WTC11 (cell line): Measurements from ENCODE around the gene ZGPAT. TPM values are rescaled to one million over a fixed set of nuclear protein-coding genes. Genes with fewer than 3 reads are reported as not detected.

Experiments used
- ATAC-seq: fragments of 200-7000 bp; cut with Tn5 transposase; 2 replicates; pipeline ENCODE4 v1.10.0; 2021; ENCODE audit warnings: mild to moderate bottlenecking, moderate library complexity
- CTCF ChIA-PET: fragments of 300-600 bp; sonication (Branson Sonifier 250); formaldehyde crosslinking; loops from one replicate; lab custom pipeline; 2021; ENCODE audit warnings: antibody characterized with exemption; lab: Charles Lee
- POLR2A ChIA-PET: fragments of 350-600 bp; sonication (Branson Sonifier 250); formaldehyde crosslinking; loops from one replicate; lab custom pipeline; 2021; ENCODE audit warnings: antibody characterized with exemption; lab: Charles Lee
- DNase-seq: peaks from one replicate; pipeline ENCODE4 v3.0.0; 2021; ENCODE audit warnings: low spot score
- H3K27ac Mint-ChIP-seq: 2 replicates; pipeline ENCODE4 v1.8.0; 2021; ENCODE audit warnings: mixed read lengths
- H3K27me3 Mint-ChIP-seq: 2 replicates; pipeline ENCODE4 v1.8.0; 2021; ENCODE audit warnings: low read depth, mild to moderate bottlenecking, moderate library complexity, mixed read lengths
- H3K36me3 Mint-ChIP-seq: 2 replicates; pipeline ENCODE4 v1.8.0; 2021; ENCODE audit warnings: mixed read lengths
- H3K4me1 Mint-ChIP-seq: 2 replicates; pipeline ENCODE4 v1.8.0; 2022; ENCODE audit warnings: mixed read lengths
- H3K4me3 Mint-ChIP-seq: 2 replicates; pipeline ENCODE4 v1.8.0; 2021; ENCODE audit warnings: mild to moderate bottlenecking, moderate library complexity, mixed read lengths
- H3K9me3 Mint-ChIP-seq: 2 replicates; pipeline ENCODE4 v1.8.0; 2021; ENCODE audit warnings: mixed read lengths
- ATF3 ChIP-seq: sonication (generic); formaldehyde crosslinking; conservative IDR thresholded peaks from 2 replicates; pipeline ENCODE4 v1.8.1; 2022; ENCODE audit warnings: mild to moderate bottlenecking, missing genetic modification reagents
- CBFB ChIP-seq: sonication (generic); formaldehyde crosslinking; IDR thresholded peaks from 2 replicates; pipeline ENCODE4 v1.8.1; 2022; ENCODE audit warnings: mild to moderate bottlenecking, low read depth, missing genetic modification reagents
- E2F1 ChIP-seq: sonication (generic); formaldehyde crosslinking; IDR thresholded peaks from 2 replicates; pipeline ENCODE4 v1.8.0; 2022; ENCODE audit warnings: mild to moderate bottlenecking, missing genetic modification reagents
- EMX1 ChIP-seq: fragments of 250-450 bp; sonication (Bioruptor Pico); IDR thresholded peaks from 2 replicates; pipeline ENCODE4 v1.8.0; 2021; ENCODE audit warnings: mild to moderate bottlenecking
- ERG ChIP-seq: fragments of 250-450 bp; sonication (Bioruptor Pico); IDR thresholded peaks from 2 replicates; pipeline ENCODE4 v1.8.0; 2021; ENCODE audit warnings: mild to moderate bottlenecking
- FOXP4 ChIP-seq: sonication (generic); formaldehyde crosslinking; IDR thresholded peaks from 2 replicates; pipeline ENCODE4 v1.8.0; 2022; ENCODE audit warnings: mild to moderate bottlenecking, missing genetic modification reagents
- GRHL2 ChIP-seq: fragments of 250-450 bp; sonication (Bioruptor Pico); IDR thresholded peaks from 2 replicates; pipeline ENCODE4 v1.8.0; 2022; ENCODE audit warnings: mild to moderate bottlenecking, moderate library complexity; ENCODE audit not compliant: insufficient replicate concordance, severe bottlenecking
- GTF2I ChIP-seq: fragments of 250-450 bp; sonication (Bioruptor Pico); conservative IDR thresholded peaks from 2 replicates; pipeline ENCODE4 v1.4.0; 2021; ENCODE audit warnings: mild to moderate bottlenecking
- NFATC4 ChIP-seq: fragments of 250-450 bp; sonication (Bioruptor Pico); IDR thresholded peaks from 2 replicates; pipeline ENCODE4 v1.9.0; 2021; ENCODE audit warnings: mild to moderate bottlenecking
- OVOL2 ChIP-seq: fragments of 250-450 bp; sonication (Bioruptor Pico); IDR thresholded peaks from 2 replicates; pipeline ENCODE4 v1.9.0; 2021; ENCODE audit warnings: mild to moderate bottlenecking, borderline replicate concordance
- SMAD3 ChIP-seq: sonication (generic); formaldehyde crosslinking; IDR thresholded peaks from 2 replicates; pipeline ENCODE4 v1.8.0; 2022; ENCODE audit warnings: missing genetic modification reagents, mild to moderate bottlenecking, borderline replicate concordance
- TEAD4 ChIP-seq: sonication (generic); formaldehyde crosslinking; IDR thresholded peaks from 2 replicates; pipeline ENCODE4 v1.8.0; 2022; ENCODE audit warnings: mild to moderate bottlenecking, missing genetic modification reagents
- ZNF232 ChIP-seq: sonication (generic); formaldehyde crosslinking; IDR thresholded peaks from 2 replicates; pipeline ENCODE4 v1.8.0; 2022; ENCODE audit warnings: mild to moderate bottlenecking, missing genetic modification reagents
- ZNF317 ChIP-seq: sonication (generic); formaldehyde crosslinking; IDR thresholded peaks from 2 replicates; pipeline ENCODE4 v1.8.1; 2023; ENCODE audit warnings: low read depth, mild to moderate bottlenecking, moderate library complexity, missing genetic modification reagents, borderline replicate concordance
- ZNF416 ChIP-seq: fragments of 250-450 bp; sonication (Bioruptor Pico); IDR thresholded peaks from 2 replicates; pipeline ENCODE4 v1.9.0; 2021; ENCODE audit warnings: mild to moderate bottlenecking, inconsistent platforms
- ZNF671 ChIP-seq: fragments of 250-450 bp; sonication (Bioruptor Pico); IDR thresholded peaks from 2 replicates; pipeline ENCODE4 v1.8.0; 2021; ENCODE audit warnings: mild to moderate bottlenecking
- total RNA-seq: library from RNA; stranded (reverse); gene quantifications from 3 replicates; pipeline ENCODE4 v1.2.3, GENCODE V29; 2021

The ZGPAT gene
- total RNA-seq, 1 experiment from 2014 or later: 28.3 TPM

- TF ChIP-seq FOXP4: 0 out of 2 replicates have a peak, but pooled peaks have one; percentile 3
- TF ChIP-seq ZNF317 (CRISPR knock-in tag): no peak
- no peak for TF ChIP-seq OVOL2 (CRISPR knock-in tag)
Observed at GRCh38 chr20:63697357-63697867, 10.4 kb upstream of the ZGPAT start (continued).

- POLR2A ChIA-PET: interaction anchor here (0.8 to 1.6 kb wide), 2 partner anchors 40 to 44 kb away, joined by 3 to 4 read pairs; partner anchors contain the start of gene RTEL1
- TF ChIP-seq ZNF671 (no peak), ERG (CRISPR knock-in tag) (no peak), ZNF232 (CRISPR knock-in tag) (no peak), FOXP4 (no peak), SMAD3 (CRISPR knock-in tag) (no peak), EMX1 (CRISPR knock-in tag) (no peak), GTF2I (CRISPR knock-in tag) (no peak), GRHL2 (CRISPR knock-in tag) (no peak), E2F1 (CRISPR knock-in tag) (no peak), ATF3 (CRISPR knock-in tag) (no peak), ZNF416 (CRISPR knock-in tag) (no peak), CBFB (CRISPR knock-in tag) (no peak), TEAD4 (CRISPR knock-in tag) (no peak), NFATC4 (CRISPR knock-in tag) (no peak)
- TF ChIP-seq, all 79 proteins: peak for 0
- CTCF ChIA-PET: interaction anchor here (1.2 to 3.4 kb wide), 5 partner anchors 9 to 160 kb away, joined by 3 to 19 read pairs (median 9); partner anchors contain the start of genes ARFRP1, PTK6, SRMS and ZGPAT
- Mint-ChIP-seq H3K4me3 (no peak overlapping the region), H3K27me3 (peaks cover 3% of the 10 kb centered on the region; the same call in 1 of the 2 replicates), H3K27ac (no peak overlapping the region), H3K4me1 (peaks cover 7% of the 10 kb centered on the region), H3K36me3 (peaks cover 7% of the 10 kb centered on the region), H3K9me3 (no peaks in the 10 kb centered on the region)
- DNase-seq: no peak
- no peak for ATAC-seq
Observed at GRCh38 chr20:63697868-63698545, 9.8 kb upstream of the ZGPAT start.
